OCI-LY7 (cell line): ENCODE results near the gene AMIGO3. TPM values are rescaled to one million over a fixed set of nuclear protein-coding genes. Genes with fewer than 3 reads are reported as not detected.

Source experiments
- BruUV-seq: library from RNA; stranded (reverse); fragments of 400-500 nt; replicated peaks from 2 replicates; lab custom pipeline; 2021; lab: Mats Ljungman, UMichigan
- CTCF ChIA-PET: fragments of 300-600 bp; sonication (Branson Sonifier 250); formaldehyde crosslinking; loops from one replicate; lab custom pipeline; 2022; ENCODE audit warnings: antibody characterized with exemption; ENCODE audit not compliant: unreplicated experiment; lab: Charles Lee
- POLR2A ChIA-PET: fragments of 300-600 bp; sonication (Branson Sonifier 250); formaldehyde crosslinking; loops from one replicate; lab custom pipeline; 2022; ENCODE audit warnings: antibody characterized with exemption; lab: Charles Lee
- DNase-seq: peaks from one replicate; pipeline ENCODE4 v3.0.0-alpha.2; 2015; ENCODE audit warnings: low spot score
- H2AFZ ChIP-seq: fragments of 200-600 bp; sonication (generic), shearing (Covaris generic); 2 replicates; pipeline ENCODE4 v1.6.1; 2014; ENCODE audit warnings: mild to moderate bottlenecking, antibody characterized with exemption, low read length, moderate library complexity
- H3K27ac ChIP-seq: fragments of 200-600 bp; sonication (generic); 2 replicates; pipeline ENCODE4 v1.5.1; 2014; ENCODE audit warnings: mixed run types, low read depth, mild to moderate bottlenecking, moderate library complexity, low read length, inconsistent platforms; ENCODE audit not compliant: poor library complexity, severe bottlenecking
- H3K36me3 ChIP-seq: fragments of 200-600 bp; sonication (generic); 2 replicates; pipeline ENCODE4 v1.6.1; 2014; ENCODE audit warnings: mild to moderate bottlenecking, antibody characterized with exemption, low read length, moderate library complexity, mixed read lengths; ENCODE audit not compliant: insufficient read depth
- H3K4me1 ChIP-seq: fragments of 200-600 bp; sonication (generic); 2 replicates; pipeline ENCODE4 v1.5.1; 2014; ENCODE audit warnings: mild to moderate bottlenecking, low read length; ENCODE audit not compliant: insufficient read depth, poor library complexity, severe bottlenecking
- H3K4me2 ChIP-seq: fragments of 200-600 bp; sonication (generic); 2 replicates; pipeline ENCODE4 v1.6.1; 2014; ENCODE audit warnings: mild to moderate bottlenecking, low read length
- H3K4me3 ChIP-seq: fragments of 200-600 bp; sonication (generic); 2 replicates; pipeline ENCODE4 v1.5.1; 2014; ENCODE audit warnings: mild to moderate bottlenecking, low read depth, low read length; ENCODE audit not compliant: poor library complexity, severe bottlenecking
- H3K79me2 ChIP-seq: fragments of 200-600 bp; sonication (generic); 2 replicates; pipeline ENCODE4 v1.6.1; 2016; ENCODE audit warnings: low read depth, mild to moderate bottlenecking, low read length, moderate library complexity, mixed read lengths; ENCODE audit not compliant: insufficient read depth
- H3K9me2 ChIP-seq: fragments of 200-600 bp; sonication (generic); 2 replicates; pipeline ENCODE4 v1.6.1; 2016; ENCODE audit warnings: mild to moderate bottlenecking, low read length, mixed read lengths; ENCODE audit not compliant: insufficient read depth
- H3K9me3 ChIP-seq: fragments of 200-600 bp; sonication (generic); 2 replicates; pipeline ENCODE4 v1.6.1; 2014; ENCODE audit warnings: mild to moderate bottlenecking, mixed run types, low read length, mixed read lengths
- H4K20me1 ChIP-seq: fragments of 200-600 bp; sonication (generic); 2 replicates; pipeline ENCODE4 v1.6.1; 2014; ENCODE audit warnings: mild to moderate bottlenecking, antibody characterized with exemption, low read length, moderate library complexity, mixed read lengths; ENCODE audit not compliant: insufficient read depth
- CTCF ChIP-seq: fragments of 200-600 bp; sonication (generic); conservative IDR thresholded peaks from 2 replicates; pipeline ENCODE4 v1.5.1; 2014; ENCODE audit warnings: mild to moderate bottlenecking, antibody characterized with exemption, low read length, moderate library complexity, mixed read lengths
- EZH2phosphoT487 ChIP-seq: fragments of 200-600 bp; sonication (generic); IDR thresholded peaks from 2 replicates; pipeline ENCODE4 v1.6.1; 2018; ENCODE audit warnings: low read depth, borderline replicate concordance, mild to moderate bottlenecking, mixed run types, antibody characterized with exemption, low read length, moderate library complexity, mixed read lengths
- intact Hi-C: fragments of 100-400 bp; cut with micrococcal nuclease; formaldehyde crosslinking; loops from one replicate; pipeline ENCODE4 v1.10.0; 2022; ENCODE audit not compliant: unreplicated experiment
- total RNA-seq, 2 experiments: library from RNA; depleted of rRNA in 1 of 2; stranded (reverse); fragments of >200 nt in 1 of 2; shearing (Covaris generic) in 1 of 2; gene quantifications; 2 replicates each; pipeline ENCODE4 v1.2.3, GENCODE V29; 2014 to 2022

AMIGO3 gene
- total RNA-seq, 2 experiments from 2014 or later: 0.80 to 4.4 TPM

- POLR2A ChIA-PET: no interaction called here
- Histone ChIP-seq H3K9me2 (no peaks in the 10 kb centered on the region), H3K9me3 (no peaks in the 10 kb centered on the region), H3K4me3 (no peak overlapping the region), H3K79me2 (no peaks in the 10 kb centered on the region), H4K20me1 (no peaks in the 10 kb centered on the region), H3K4me1 (no peaks in the 10 kb centered on the region), H3K27ac (no peak overlapping the region), H3K4me2 (no peak overlapping the region), H2AFZ (no peak overlapping the region), H3K36me3 (peaks cover 75% of the 10 kb centered on the region)
- BruUV-seq: no TSS peak
- no peak for DNase-seq
- CTCF ChIA-PET: no interaction called here
- TF ChIP-seq EZH2phosphoT487 (no peak), CTCF (no peak)
- intact Hi-C loops: no loop called here
These were observed 38.3 kb downstream of the AMIGO3 start for GRCh38 chr3:49681232-49681522.

- intact Hi-C loops: no loop called here
- TF ChIP-seq CTCF (no peak), EZH2phosphoT487 (no peak)
- BruUV-seq: no TSS peak
- no peaks in the 10 kb centered on the region for H3K4me1 ChIP-seq
- ChIA-PET POLR2A (no interaction called here), CTCF (no interaction called here)
- H4K20me1 ChIP-seq: no peaks in the 10 kb centered on the region
- peaks cover 80% of the 10 kb centered on the region for H3K36me3 ChIP-seq
- no peak overlapping the region for H3K4me3 ChIP-seq
- DNase-seq: no peak
- H2AFZ ChIP-seq: no peak overlapping the region
- H3K79me2 ChIP-seq: no peaks in the 10 kb centered on the region
- no peaks in the 10 kb centered on the region for H3K9me3 ChIP-seq
- no peaks in the 10 kb centered on the region for H3K9me2 ChIP-seq
- H3K4me2 ChIP-seq: no peak overlapping the region
- no peak overlapping the region for H3K27ac ChIP-seq
These were observed 38.8 kb downstream of the AMIGO3 start for GRCh38 chr3:49680493-49681231.

GRCh38 chr3:49675912-49676311 is 43.6 kb downstream of the AMIGO3 start:
- H3K9me3 ChIP-seq: no peaks in the 10 kb centered on the region
- CTCF ChIA-PET: no interaction called here
- no peak for DNase-seq
- TF ChIP-seq EZH2phosphoT487 (no peak), CTCF (no peak)
- H3K4me1 ChIP-seq: peaks cover 17% of the 10 kb centered on the region
- POLR2A ChIA-PET: interaction anchor here (0.6 kb wide), 1 partner anchor 413 kb away, joined by 3 read pairs; no protein-coding TSS in a partner anchor
- peaks cover 8% of the 10 kb centered on the region; the same call in 1 of the 2 replicates for H3K79me2 ChIP-seq
- no peaks in the 10 kb centered on the region for H4K20me1 ChIP-seq
- H3K27ac ChIP-seq: no peak overlapping the region
- no peaks in the 10 kb centered on the region for H3K9me2 ChIP-seq
- H2AFZ ChIP-seq: no peak overlapping the region
- TSS peak; percentile 54 for BruUV-seq
- no peak overlapping the region for H3K4me3 ChIP-seq
- intact Hi-C loops: loop anchor here (2.0 kb wide), 2 partner anchors 205 to 655 kb away; partner anchors contain the start of gene DAG1
- H3K36me3 ChIP-seq: peaks cover 52% of the 10 kb centered on the region
- H3K4me2 ChIP-seq: no peak overlapping the region
